Sigmoid colon (tissue), 7 donors: ENCODE results near the gene SVOPL. TPM values are rescaled to one million over a fixed set of nuclear protein-coding genes. Genes with fewer than 3 reads are reported as not detected.

Experiments
- DNase-seq: peaks from one replicate; pipeline ENCODE4 v3.0.0-alpha.2; 2019
- H3K27ac ChIP-seq, 4 donors: fragments of 200-600 bp; sonication (generic); one replicate each; pipeline ENCODE4 v1.5.1; 2016 to 2019; ENCODE audit warnings: mild to moderate bottlenecking in 1 of 4
- H3K27me3 ChIP-seq, 3 donors: fragments of 200-600 bp; sonication (generic); one replicate each; pipeline ENCODE4 v1.5.1; 2019; ENCODE audit warnings: mild to moderate bottlenecking in 1 of 3
- H3K36me3 ChIP-seq, 4 donors: fragments of 200-600 bp; sonication (generic); one replicate each; pipeline ENCODE4 v1.5.1; 2016 to 2019
- H3K4me1 ChIP-seq, 4 donors: fragments of 200-600 bp; sonication (generic); one replicate each; pipeline ENCODE4 v1.5.1; 2017 to 2019
- H3K4me3 ChIP-seq, 4 donors: fragments of 200-600 bp; sonication (generic); one replicate each; pipeline ENCODE4 v1.5.1; 2017 to 2019; ENCODE audit warnings: mild to moderate bottlenecking in 2 of 4, moderate library complexity in 1 of 4
- H3K9me3 ChIP-seq, 4 donors: fragments of 200-600 bp in 3 of 4; sonication (generic) in 3 of 4; one replicate each; pipeline versions ENCODE4 v1.5.1 to v1.6.1; 2013 to 2019
- CTCF ChIP-seq, 4 experiments: fragments of 450-650 bp in 3 of 4; fragments of 200-600 bp in 1 of 4; IDR thresholded peaks; one replicate each; pipeline ENCODE4 v1.5.1; 2016 to 2019; ENCODE audit warnings: antibody characterized with exemption in 4 of 4, mild to moderate bottlenecking in 3 of 4, moderate library complexity in 2 of 4
- EP300 ChIP-seq, 4 donors: sonication (generic); formaldehyde crosslinking; IDR thresholded peaks; one replicate each; pipeline ENCODE4 v1.6.1; 2017; ENCODE audit warnings: antibody characterized with exemption in 4 of 4
- POLR2A ChIP-seq, 2 donors: fragments of 450-650 bp; IDR thresholded peaks; one replicate each; pipeline ENCODE4 v1.6.1; 2016; ENCODE audit warnings: antibody characterized with exemption in 2 of 2, mild to moderate bottlenecking in 2 of 2, moderate library complexity in 2 of 2
- POLR2AphosphoS5 ChIP-seq, 4 donors: sonication (generic); formaldehyde crosslinking; IDR thresholded peaks; one replicate each; pipeline ENCODE4 v1.6.1; 2017; ENCODE audit warnings: antibody characterized with exemption in 4 of 4
- WGBS, 2 donors: extraction: QIAGEN DNeasy Blood & Tissue Kit; methylation state at CpG; one replicate each; pipeline ENCODE4 v1.1.7; 2013; 5-methylcytosine and 5-hydroxymethylcytosine counted together
- intact Hi-C: fragments of 100-400 bp; cut with DNase I; formaldehyde crosslinking; loops from one replicate; pipeline ENCODE4 v1.15.1; 2023
- polyA plus RNA-seq, 3 donors: library from polyadenylated mRNA; stranded (reverse); fragments of 200-250 nt; gene quantifications; one replicate each; pipeline ENCODE4 v1.2.3, GENCODE V29; 2013
- total RNA-seq, 4 donors: library from RNA; depleted of rRNA; stranded (reverse); fragments of >200 nt; gene quantifications; one replicate each; pipeline ENCODE4 v1.1.0, GENCODE V29; 2016
- donor health status: healthy with polysubstance abuse.
- donor health status: Bipolar disorder and iron deficiency.
- donor health status: healthy.

The SVOPL gene
- total and polyA plus RNA-seq, 7 donors = 1.8 to 2.3 TPM; not detected in 5

- Histone ChIP-seq H3K36me3 (peaks cover 0 to 24% (median 6%) of the 10 kb centered on the region in 4 donors), H3K27ac (no peak overlapping the region), H3K27me3 (no peaks in the 10 kb centered on the region), H3K9me3 (no peaks in the 10 kb centered on the region), H3K4me3 (no peak overlapping the region), H3K4me1 (no peaks in the 10 kb centered on the region)
- intact Hi-C loops = no loop called here
- TF ChIP-seq CTCF (IDR thresholded peaks at IDR 0.05) (no peak), EP300 (IDR thresholded peaks at IDR 0.05) (no peak), POLR2AphosphoS5 (IDR thresholded peaks at IDR 0.05) (no peak), POLR2A (IDR thresholded peaks at IDR 0.05) (no peak)
- WGBS, 2 donors = 96 to 97% methylated on average over 1 of the region's 1 CpG
- no peak for DNase-seq
These were observed 111.0 kb downstream of the SVOPL start for GRCh38 chr7:138590154-138590553.

- Histone ChIP-seq H3K4me3 (no peak overlapping the region), H3K27ac (no peak overlapping the region), H3K36me3 (peaks cover 0 to 36% (median 8%) of the 10 kb centered on the region in 4 donors), H3K4me1 (no peaks in the 10 kb centered on the region), H3K27me3 (no peaks in the 10 kb centered on the region), H3K9me3 (no peaks in the 10 kb centered on the region)
- no peak for TF ChIP-seq POLR2AphosphoS5 (IDR thresholded peaks at IDR 0.05)
- TF ChIP-seq EP300 (IDR thresholded peaks at IDR 0.05) = no peak
- no peak for TF ChIP-seq POLR2A (IDR thresholded peaks at IDR 0.05)
- no peak for TF ChIP-seq CTCF (IDR thresholded peaks at IDR 0.05)
- 95% methylated on average over 2 of the region's 2 CpGs for WGBS, 2 donors
- intact Hi-C loops = no loop called here
- DNase-seq = no peak
These were observed 112.2 kb downstream of the SVOPL start for GRCh38 chr7:138588986-138589385.

GRCh38 chr7:138587485-138587884, 113.7 kb downstream of the SVOPL start:
- intact Hi-C loops = no loop called here
- peaks cover 0 to 51% (median 8%) of the 10 kb centered on the region in 4 donors for H3K36me3 ChIP-seq

GRCh38 chr7:138585283-138585993, 115.7 kb downstream of the SVOPL start:
- H3K27me3 ChIP-seq = no peaks in the 10 kb centered on the region
- no peaks in the 10 kb centered on the region for H3K9me3 ChIP-seq
- no peak for TF ChIP-seq CTCF (IDR thresholded peaks at IDR 0.05)
- TF ChIP-seq POLR2AphosphoS5 (IDR thresholded peaks at IDR 0.05) = no peak
- no peak for TF ChIP-seq POLR2A (IDR thresholded peaks at IDR 0.05)
- TF ChIP-seq EP300 (IDR thresholded peaks at IDR 0.05) = no peak
- no peak overlapping the region for H3K4me3 ChIP-seq
- DNase-seq = no peak
- 84 to 90% methylated on average over 5 of the region's 5 CpGs for WGBS, 2 donors
- intact Hi-C loops = no loop called here
- no peaks in the 10 kb centered on the region for H3K4me1 ChIP-seq
- H3K36me3 ChIP-seq = peaks cover 0 to 64% (median 10%) of the 10 kb centered on the region in 4 donors
- H3K27ac ChIP-seq = no peak overlapping the region

More at GRCh38 chr7:138587485-138587884, 113.7 kb downstream of the SVOPL start:
- Histone ChIP-seq H3K27me3 (no peaks in the 10 kb centered on the region), H3K9me3 (no peaks in the 10 kb centered on the region), H3K4me3 (no peak overlapping the region), H3K27ac (no peak overlapping the region), H3K4me1 (no peaks in the 10 kb centered on the region)
- TF ChIP-seq POLR2AphosphoS5 (IDR thresholded peaks at IDR 0.05) = no peak
- TF ChIP-seq EP300 (IDR thresholded peaks at IDR 0.05) = no peak
- no peak for TF ChIP-seq POLR2A (IDR thresholded peaks at IDR 0.05)
- TF ChIP-seq CTCF (IDR thresholded peaks at IDR 0.05) = no peak
- no peak for DNase-seq
- 96 to 97% methylated on average over 4 of the region's 4 CpGs for WGBS, 2 donors
